Inflammatory macrophage (primary cell): Measurements from ENCODE around the gene ZC3H12D.

Experiments used
- DNase-seq, 2 donors: peaks; one replicate each; pipeline ENCODE4 v3.0.0-alpha.2; 2020 to 2022

ZC3H12D gene

GRCh38 chr6:149405823-149406765 is 78.7 kb downstream of the ZC3H12D start:
- DNase-seq: peak; percentile 73 to 89

GRCh38 chr6:149403534-149403933 is 81.3 kb downstream of the ZC3H12D start:
- DNase-seq: no peak

- DNase-seq: no peak
These were observed 84.8 kb downstream of the ZC3H12D start, which contains the start of gene SUMO4 for GRCh38 chr6:149400050-149400449. SUMO4 (plus strand) TSS chr6:149400262; CDS start chr6:149400392, 130 bp downstream.

- DNase-seq: no peak
These were observed 87.4 kb downstream of the ZC3H12D start for GRCh38 chr6:149397384-149397783.
